Stomach (tissue), 4 donors: ENCODE results near the gene ETV5.

ENCODE experiments used
- CTCF ChIP-seq, 7 experiments: fragments of 450-650 bp in 4 of 7; fragments of 200-600 bp in 3 of 7; sonication (generic) in 3 of 7; IDR thresholded peaks; one replicate each; pipeline ENCODE4 v1.5.1; 2016 to 2019; ENCODE audit warnings: antibody characterized with exemption in 7 of 7, control low read depth in 2 of 7, mild to moderate bottlenecking in 1 of 7
- EP300 ChIP-seq: sonication (generic); formaldehyde crosslinking; IDR thresholded peaks from one replicate; pipeline ENCODE4 v1.6.1; 2017; ENCODE audit warnings: antibody characterized with exemption
- POLR2A ChIP-seq, 4 donors: fragments of 450-650 bp; IDR thresholded peaks; one replicate each; pipeline ENCODE4 v1.6.1; 2016; ENCODE audit warnings: antibody characterized with exemption in 4 of 4, control low read depth in 2 of 4, mild to moderate bottlenecking in 1 of 4, moderate library complexity in 1 of 4
- POLR2AphosphoS5 ChIP-seq, 3 donors: sonication (generic); formaldehyde crosslinking; IDR thresholded peaks; one replicate each; pipeline ENCODE4 v1.6.1; 2016; ENCODE audit warnings: antibody characterized with exemption in 3 of 3

- TF ChIP-seq CTCF (IDR thresholded peaks at IDR 0.05) (no peak), POLR2A (IDR thresholded peaks at IDR 0.05) (no peak), POLR2AphosphoS5 (IDR thresholded peaks at IDR 0.05) (no peak), EP300 (no peak)
Observed at GRCh38 chr3:186096290-186096689, 12.6 kb downstream of the ETV5 start.
